HG02759 (cell line): Measurements from ENCODE around the gene MME.

ENCODE experiments used
- ATAC-seq: cut with Tn5 transposase; IDR thresholded peaks from one replicate; pipeline ENCODE4 v1.9.1; 2021; ENCODE audit warnings: mild to moderate bottlenecking, moderate library complexity; ENCODE audit not compliant: unreplicated experiment

Gene MME

GRCh38 chr3:155079746-155080487, at the start of gene MME:
Gene MME, plus strand, starts transcription at chr3:155080319. Its CDS starts 3,849 bp downstream, at chr3:155084168.
- no peak for ATAC-seq

GRCh38 chr3:155031186-155031585, 48.9 kb upstream of the MME start:
- no peak for ATAC-seq

GRCh38 chr3:155032918-155033317, 47.2 kb upstream of the MME start:
- ATAC-seq: no peak

- no peak for ATAC-seq
Measured at GRCh38 chr3:155034786-155035185, 45.3 kb upstream of the MME start.

- no peak for ATAC-seq
Measured at GRCh38 chr3:155035553-155035952, 44.6 kb upstream of the MME start.

- ATAC-seq: no peak
Measured at GRCh38 chr3:155037508-155038202, 42.5 kb upstream of the MME start.

GRCh38 chr3:155038203-155038554, 41.9 kb upstream of the MME start:
- no peak for ATAC-seq

- no peak for ATAC-seq
Measured at GRCh38 chr3:155046935-155047334, 33.2 kb upstream of the MME start.

GRCh38 chr3:155047672-155048071, 32.4 kb upstream of the MME start:
- no peak for ATAC-seq

GRCh38 chr3:155049959-155050358, 30.2 kb upstream of the MME start:
- no peak for ATAC-seq

GRCh38 chr3:155052470-155052869, 27.6 kb upstream of the MME start:
- ATAC-seq: no peak

GRCh38 chr3:155053756-155054155, 26.4 kb upstream of the MME start:
- ATAC-seq: no peak

- no peak for ATAC-seq
Measured at GRCh38 chr3:155064920-155065319, 15.2 kb upstream of the MME start.

- ATAC-seq: peak; percentile 60
Measured at GRCh38 chr3:155065537-155065936, 14.6 kb upstream of the MME start.

GRCh38 chr3:155069729-155070128, 10.4 kb upstream of the MME start:
- ATAC-seq: no peak

GRCh38 chr3:155070316-155070715, 9.8 kb upstream of the MME start:
- no peak for ATAC-seq

- no peak for ATAC-seq
Measured at GRCh38 chr3:155070932-155071387, 9.2 kb upstream of the MME start.

- no peak for ATAC-seq
Measured at GRCh38 chr3:155075200-155075599, 4.9 kb upstream of the MME start.

- ATAC-seq: no peak
Measured at GRCh38 chr3:155076888-155077287, 3.2 kb upstream of the MME start.

- ATAC-seq: no peak
Measured at GRCh38 chr3:155078711-155079467, 1.2 kb upstream of the MME start.

GRCh38 chr3:155079468-155079745, 712 bp upstream of the MME start:
- ATAC-seq: no peak

- ATAC-seq: no peak
Measured at GRCh38 chr3:155080692-155081091, 573 bp downstream of the MME start.
